OCI-LY1 (cell line): ENCODE results near the gene MED13L.

Experiments
- EZH2 ChIP-seq: fragments of 200-600 bp; sonication (generic), shearing (Covaris generic); IDR thresholded peaks from 2 replicates; pipeline ENCODE4 v1.8.0; 2017; ENCODE audit warnings: borderline replicate concordance, mixed run types, mild to moderate bottlenecking, antibody characterized with exemption, low read length, moderate library complexity, mixed read lengths
- TF ChIP-seq, protein P1 (sequence below): fragments of 200-600 bp; sonication (generic), shearing (Covaris generic); IDR thresholded peaks from 2 replicates; pipeline ENCODE4 v1.5.1; 2017; ENCODE audit warnings: mild to moderate bottlenecking, antibody characterized with exemption, low read length, moderate library complexity, mixed read lengths

DNA sequence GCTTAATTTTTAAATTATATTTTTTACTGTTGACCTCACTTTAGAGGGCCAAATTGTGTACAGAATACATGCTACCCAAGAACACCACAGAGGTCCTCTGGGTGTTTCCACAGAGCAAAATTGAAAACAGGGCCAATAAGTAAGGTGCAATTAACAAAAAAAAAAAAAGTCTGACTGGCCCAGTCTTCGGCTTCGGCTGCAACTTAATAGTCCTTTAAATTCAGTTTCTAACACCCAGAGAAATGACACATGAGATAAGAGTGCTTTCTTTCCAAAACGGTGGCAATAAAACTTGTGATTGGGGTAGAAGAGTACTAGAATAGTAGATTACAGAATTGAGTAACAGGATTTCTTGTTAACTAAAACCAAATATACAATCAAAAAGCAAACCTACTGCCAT lies 81.3 kb downstream of the MED13L start:
- TF ChIP-seq, protein P1, sequence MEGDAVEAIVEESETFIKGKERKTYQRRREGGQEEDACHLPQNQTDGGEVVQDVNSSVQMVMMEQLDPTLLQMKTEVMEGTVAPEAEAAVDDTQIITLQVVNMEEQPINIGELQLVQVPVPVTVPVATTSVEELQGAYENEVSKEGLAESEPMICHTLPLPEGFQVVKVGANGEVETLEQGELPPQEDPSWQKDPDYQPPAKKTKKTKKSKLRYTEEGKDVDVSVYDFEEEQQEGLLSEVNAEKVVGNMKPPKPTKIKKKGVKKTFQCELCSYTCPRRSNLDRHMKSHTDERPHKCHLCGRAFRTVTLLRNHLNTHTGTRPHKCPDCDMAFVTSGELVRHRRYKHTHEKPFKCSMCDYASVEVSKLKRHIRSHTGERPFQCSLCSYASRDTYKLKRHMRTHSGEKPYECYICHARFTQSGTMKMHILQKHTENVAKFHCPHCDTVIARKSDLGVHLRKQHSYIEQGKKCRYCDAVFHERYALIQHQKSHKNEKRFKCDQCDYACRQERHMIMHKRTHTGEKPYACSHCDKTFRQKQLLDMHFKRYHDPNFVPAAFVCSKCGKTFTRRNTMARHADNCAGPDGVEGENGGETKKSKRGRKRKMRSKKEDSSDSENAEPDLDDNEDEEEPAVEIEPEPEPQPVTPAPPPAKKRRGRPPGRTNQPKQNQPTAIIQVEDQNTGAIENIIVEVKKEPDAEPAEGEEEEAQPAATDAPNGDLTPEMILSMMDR = no peak
- TF ChIP-seq EZH2 = no peak
